GM12872 (cell line): Measurements from ENCODE around the gene GANC.

Experiments
- TF ChIP-seq, protein P1 (sequence below): IDR thresholded peaks from 3 replicates; pipeline ENCODE4 v1.5.1; 2011; ENCODE audit warnings: low read depth, mild to moderate bottlenecking, low read length, moderate library complexity; ENCODE audit not compliant: insufficient read depth

GANC gene

DNA sequence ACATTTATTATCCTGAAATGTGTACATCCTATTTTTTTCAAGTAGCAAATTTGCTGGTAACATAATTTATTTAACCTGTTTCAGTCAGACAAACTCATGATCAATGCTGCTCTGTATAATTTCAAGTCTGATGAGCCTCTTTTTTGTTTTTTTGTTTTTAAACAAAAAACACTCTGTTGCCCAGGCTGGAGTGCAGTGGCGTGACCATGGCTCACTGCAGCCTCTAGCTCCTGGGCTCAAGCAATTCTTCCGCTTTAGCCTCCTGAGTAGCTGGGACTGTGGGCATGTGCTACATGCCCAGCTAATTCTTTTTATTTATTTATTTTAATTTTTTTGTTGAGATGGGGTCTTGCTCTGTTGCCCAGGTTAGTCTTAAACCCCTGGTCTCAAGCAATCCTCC lies 46.2 kb downstream of the GANC start:
- TF ChIP-seq, protein P1, sequence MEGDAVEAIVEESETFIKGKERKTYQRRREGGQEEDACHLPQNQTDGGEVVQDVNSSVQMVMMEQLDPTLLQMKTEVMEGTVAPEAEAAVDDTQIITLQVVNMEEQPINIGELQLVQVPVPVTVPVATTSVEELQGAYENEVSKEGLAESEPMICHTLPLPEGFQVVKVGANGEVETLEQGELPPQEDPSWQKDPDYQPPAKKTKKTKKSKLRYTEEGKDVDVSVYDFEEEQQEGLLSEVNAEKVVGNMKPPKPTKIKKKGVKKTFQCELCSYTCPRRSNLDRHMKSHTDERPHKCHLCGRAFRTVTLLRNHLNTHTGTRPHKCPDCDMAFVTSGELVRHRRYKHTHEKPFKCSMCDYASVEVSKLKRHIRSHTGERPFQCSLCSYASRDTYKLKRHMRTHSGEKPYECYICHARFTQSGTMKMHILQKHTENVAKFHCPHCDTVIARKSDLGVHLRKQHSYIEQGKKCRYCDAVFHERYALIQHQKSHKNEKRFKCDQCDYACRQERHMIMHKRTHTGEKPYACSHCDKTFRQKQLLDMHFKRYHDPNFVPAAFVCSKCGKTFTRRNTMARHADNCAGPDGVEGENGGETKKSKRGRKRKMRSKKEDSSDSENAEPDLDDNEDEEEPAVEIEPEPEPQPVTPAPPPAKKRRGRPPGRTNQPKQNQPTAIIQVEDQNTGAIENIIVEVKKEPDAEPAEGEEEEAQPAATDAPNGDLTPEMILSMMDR = no peak

DNA sequence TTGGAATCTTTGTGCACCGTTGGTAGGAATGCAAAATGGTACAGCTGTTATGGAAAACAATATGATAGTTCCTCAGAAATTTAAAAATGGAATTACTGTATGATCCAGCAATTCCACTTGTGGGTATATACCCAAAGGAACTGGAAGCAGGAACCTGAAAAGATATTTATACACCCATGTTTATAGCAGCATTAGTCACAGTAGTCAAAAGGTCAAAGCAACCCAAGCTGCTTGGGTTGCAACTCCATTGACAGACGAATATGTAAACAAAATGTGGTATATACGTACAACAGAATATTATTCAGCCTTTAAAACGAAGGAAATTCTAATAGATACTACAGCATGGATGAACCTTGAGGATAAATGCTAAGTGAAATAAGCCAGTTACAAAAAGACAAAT lies 51.3 kb downstream of the GANC start:
- TF ChIP-seq, protein P1 = no peak

DNA sequence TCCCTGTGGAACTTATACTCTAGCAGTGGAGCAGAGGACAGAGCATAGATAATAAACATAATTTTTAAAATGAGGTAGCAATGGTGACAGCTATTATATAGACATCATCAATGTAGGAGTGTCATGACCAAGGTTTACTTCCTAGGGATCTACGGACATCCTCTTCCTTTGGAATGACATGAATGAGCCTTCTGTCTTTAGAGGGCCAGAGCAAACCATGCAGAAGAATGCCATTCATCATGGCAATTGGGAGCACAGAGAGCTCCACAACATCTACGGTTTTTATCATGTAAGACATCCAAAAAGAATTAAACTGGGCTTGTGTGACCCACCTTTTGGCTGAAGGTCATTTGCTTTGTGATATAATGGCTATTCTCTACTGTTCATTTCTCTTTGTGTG lies 56.2 kb downstream of the GANC start:
- TF ChIP-seq, protein P1 = no peak

DNA sequence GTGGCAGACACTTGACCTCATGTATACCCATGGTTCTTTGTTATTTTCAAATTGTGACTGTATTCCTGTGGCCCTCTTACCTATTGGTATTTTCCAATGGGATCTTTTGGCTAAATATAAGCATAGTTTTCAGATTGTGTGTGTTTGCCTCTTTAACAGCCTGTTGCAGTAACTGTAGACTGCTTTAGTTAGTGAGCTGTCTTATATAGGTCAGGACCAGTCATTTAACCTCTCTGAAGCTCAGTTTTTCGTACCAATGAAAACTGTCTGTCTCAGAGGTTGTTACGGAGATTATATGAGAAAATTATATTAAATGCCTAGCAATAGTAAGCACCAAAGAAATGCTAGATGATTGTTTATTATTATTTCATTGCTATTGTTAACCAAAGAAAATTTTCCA lies 57.0 kb downstream of the GANC start:
- TF ChIP-seq, protein P1 = no peak

DNA sequence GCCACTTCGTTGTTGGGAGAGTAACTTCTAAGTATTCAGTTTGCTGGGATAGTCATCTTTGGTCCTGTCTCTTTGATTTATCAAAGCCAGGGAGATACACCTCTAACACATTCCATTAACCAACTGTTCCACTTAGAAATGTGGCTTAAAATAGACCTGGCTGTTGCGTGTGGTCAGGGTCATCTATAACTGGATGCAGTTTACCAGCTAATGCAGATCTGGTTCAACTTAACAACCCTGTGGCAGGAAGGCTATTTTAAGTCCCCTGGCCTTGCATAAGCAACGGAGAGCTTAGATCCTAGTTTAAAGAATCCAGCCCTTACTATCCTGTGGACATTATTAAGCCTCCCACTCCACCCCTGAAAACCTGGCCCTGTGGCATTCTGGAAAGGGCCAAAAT lies 58.2 kb downstream of the GANC start:
- TF ChIP-seq, protein P1 = no peak

DNA sequence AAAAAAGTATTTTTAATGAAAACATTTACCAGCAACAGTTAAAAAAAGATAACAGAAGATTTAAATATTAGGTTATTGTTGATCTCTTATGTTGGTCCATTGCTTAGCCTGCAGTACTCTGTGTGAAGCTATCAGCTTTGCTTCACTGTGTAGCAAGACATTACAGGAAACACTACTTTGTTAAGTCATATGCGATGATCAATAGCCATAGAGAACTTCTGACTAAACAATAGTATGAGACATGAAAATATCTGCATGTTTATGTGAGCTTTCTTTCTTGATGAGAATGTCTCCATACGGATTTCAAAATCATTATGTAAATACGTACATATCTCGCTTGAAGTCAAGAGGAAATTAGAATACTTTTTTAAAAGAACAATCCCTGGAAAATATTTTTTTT lies 59.3 kb downstream of the GANC start:
- TF ChIP-seq, protein P1 = no peak

DNA sequence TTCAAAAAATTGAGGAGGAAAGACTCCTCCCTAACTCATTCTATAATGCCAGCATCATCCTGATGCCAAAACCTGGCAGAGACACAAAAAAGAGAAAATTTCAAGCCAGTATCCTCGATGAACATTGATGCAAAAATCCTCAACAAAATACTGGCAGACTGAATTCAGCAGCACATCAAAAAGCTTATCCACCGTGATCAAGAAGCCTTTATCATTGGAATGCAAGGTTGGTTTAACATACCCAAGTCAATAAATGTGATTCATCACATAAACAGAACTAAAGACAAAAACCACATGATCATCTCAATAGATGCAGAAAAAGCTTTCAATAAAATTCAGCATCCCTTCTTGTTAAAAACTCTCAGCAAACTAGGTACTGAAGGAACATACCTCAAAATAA lies 62.1 kb downstream of the GANC start:
- TF ChIP-seq, protein P1 = no peak

DNA sequence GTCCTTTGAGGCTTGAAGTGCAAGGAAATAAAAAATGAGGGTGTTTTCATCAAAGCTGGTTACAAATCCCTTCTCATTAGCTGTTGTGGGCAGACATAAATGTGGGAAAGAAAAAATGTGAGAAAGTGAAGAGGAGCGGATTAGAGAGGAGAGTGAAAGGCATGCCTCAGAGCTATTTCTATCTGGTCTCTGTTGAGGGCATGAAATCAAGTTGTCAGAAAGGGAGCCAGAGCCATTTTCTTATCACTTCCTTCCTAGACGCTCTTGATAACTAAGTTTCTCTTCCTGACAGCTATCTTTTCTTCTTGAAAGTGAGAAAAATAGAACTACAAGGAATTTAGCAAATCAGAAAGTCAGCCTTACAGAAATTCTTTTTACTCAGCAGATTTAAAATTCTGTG lies 65.5 kb downstream of the GANC start:
- TF ChIP-seq, protein P1 = no peak
